Measurements from ENCODE around the gene TRAPPC6A. TPM values are rescaled to one million over a fixed set of nuclear protein-coding genes. Genes with fewer than 3 reads are reported as not detected.
A peak's percentile ranks its signal among the peaks of the same experiment; 100 is the strongest.

TRAPPC6A gene
- total and polyA plus RNA-seq, 2 of the 4 experiments (the other 2 are of a cell fraction): 4.1 to 13.4 TPM

DNA sequence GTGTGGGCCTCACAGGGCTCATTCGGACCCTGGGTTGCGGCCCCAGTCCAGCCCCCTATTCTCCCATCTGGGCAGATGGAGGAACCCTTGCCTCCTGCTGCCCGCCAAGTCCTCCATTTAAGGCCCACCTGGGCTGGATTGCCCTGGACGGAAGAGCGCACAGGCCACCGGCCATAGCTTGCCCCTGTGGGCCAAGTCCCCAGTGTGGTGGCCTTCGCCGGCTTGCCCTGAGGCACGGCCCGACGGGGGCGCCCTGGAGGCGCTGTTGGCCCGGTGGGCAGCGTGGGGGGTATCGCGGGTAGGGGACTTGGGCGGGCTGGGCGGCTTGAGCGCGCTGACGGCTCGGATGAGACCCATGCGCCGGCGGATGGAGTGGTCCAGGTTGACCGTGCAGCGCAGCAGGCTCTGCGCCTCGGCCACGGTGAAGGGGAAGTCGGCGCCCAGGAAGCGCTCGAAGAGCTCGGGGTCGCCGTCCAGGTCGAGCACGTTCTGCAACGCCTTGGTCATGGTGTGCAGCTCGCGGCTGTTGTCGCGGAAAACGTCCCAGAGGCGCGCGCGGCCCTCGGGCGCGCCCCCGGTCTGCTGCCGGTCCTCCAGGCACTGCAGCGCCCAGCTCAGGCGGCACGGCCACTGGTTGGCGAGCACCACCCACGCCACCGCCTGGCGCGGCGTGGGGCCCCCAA is 26.1 kb downstream of the TRAPPC6A start:
- TF ChIP-seq MXI1 (IDR thresholded peaks at IDR 0.05; ENCODE audit: borderline replicate concordance, low read depth, low read length) (no peak), SMC3 (IDR thresholded peaks at IDR 0.05; ENCODE audit: low read depth, low read length) (no peak), CEBPB (IDR thresholded peaks at IDR 0.05; ENCODE audit: low read depth, low read length) (no peak), USF2 (IDR thresholded peaks at IDR 0.05; ENCODE audit: low read depth, low read length) (no peak), RFX5 (IDR thresholded peaks at IDR 0.05; ENCODE audit: low read depth, low read length) (no peak), MAFK (IDR thresholded peaks at IDR 0.05; ENCODE audit: low read depth, low read length) (no peak)
- no peak overlapping the region for H3K4ac ChIP-seq (ENCODE audit: low read depth, low read length)
- no peak overlapping the region for H4K5ac ChIP-seq (ENCODE audit: low read depth, low read length)
- no peak for ATAC-seq (ENCODE audit: low read depth)
- H3K4me2 ChIP-seq (ENCODE audit: low read depth, low read length): peak overlapping the region; percentile 76
- H2AK9ac ChIP-seq (replicated peaks; ENCODE audit: low read depth, low read length, poor library complexity): peak overlapping the region; percentile 58
- peaks cover 20% of the 10 kb centered on the region for H3K27me3 ChIP-seq (ENCODE audit: control insufficient read depth, insufficient read depth, low read length)
- peaks cover 18% of the 10 kb centered on the region for H3K4me1 ChIP-seq (ENCODE audit: control insufficient read depth, insufficient read depth, low read length)
- WGBS, 2 experiments (ENCODE audit: extremely low coverage in 2 of 2, insufficient read length in 1 of 2): 13% methylated on average over 29 of the region's 64 CpGs; no CpG with 5 or more reads in 1 of the 2 experiments
- BruUV-seq (replicated peaks): no TSS peak
- H3K27ac ChIP-seq (ENCODE audit: insufficient read depth, low read length): no peak overlapping the region
- no peak overlapping the region for H4K8ac ChIP-seq (ENCODE audit: low read depth in 2 of 2, low read length in 2 of 2)
- DNase-seq: no peak
- H2BK15ac ChIP-seq (ENCODE audit: low read depth, low read length): no peak overlapping the region
- H4K20me1 ChIP-seq (ENCODE audit: insufficient read depth, low read length): peaks cover 8% of the 10 kb centered on the region
- no peak overlapping the region for H3K14ac ChIP-seq (replicated peaks; ENCODE audit: low read depth, low read length)
- no peaks in the 10 kb centered on the region for H3K79me1 ChIP-seq (ENCODE audit: low read depth in 1 of 2, low read length in 2 of 2)
- dilution Hi-C loops (cut with HindIII; ENCODE audit: low sequenced_read_pairs, unreplicated experiment) (no loop called here), intact Hi-C loops (cut with micrococcal nuclease) (no loop called here), in situ Hi-C loops (cut with MboI; ENCODE audit: low sequenced_read_pairs) (no loop called here)
- H4K91ac ChIP-seq (ENCODE audit: insufficient read depth, low read depth, low read length): no peak overlapping the region
- H3K56ac ChIP-seq (ENCODE audit: extremely low read depth, insufficient read depth, low read length): no peak overlapping the region
- peak overlapping the region; percentile 86 for H2AFZ ChIP-seq (replicated peaks; ENCODE audit: low read length, poor library complexity)
- no peak overlapping the region for H3K18ac ChIP-seq (ENCODE audit: low read depth, low read length)
- no peak overlapping the region for H2BK20ac ChIP-seq (ENCODE audit: low read depth, low read length)
- no peak overlapping the region for H2BK5ac ChIP-seq (ENCODE audit: low read depth, low read length, poor library complexity, severe bottlenecking)
- POLR2A ChIA-PET (ENCODE audit: unreplicated experiment): no interaction called here
- H3K36me3 ChIP-seq (ENCODE audit: control insufficient read depth, insufficient read depth, low read length): peaks cover 4% of the 10 kb centered on the region; the same call in 1 of the 2 replicates
- H2BK120ac ChIP-seq (ENCODE audit: low read depth, low read length): no peak overlapping the region
- no peaks in the 10 kb centered on the region for H3K9me3 ChIP-seq (ENCODE audit: control insufficient read depth, insufficient read depth, low read length)
- CTCF ChIA-PET: interaction anchor here (1.1 kb wide), 1 partner anchor 26 kb away, joined by 3 read pairs; the partner anchor contains the start of gene TRAPPC6A
- peak overlapping the region; percentile 19 for H3K4me3 ChIP-seq (ENCODE audit: insufficient read depth, low read depth, low read length)
- H3K9ac ChIP-seq (ENCODE audit: low read depth, low read length): no peak overlapping the region
- H3K9me1 ChIP-seq (ENCODE audit: insufficient read depth, low read length): peaks cover 7% of the 10 kb centered on the region; the same call in 1 of the 2 replicates
- H3K23ac ChIP-seq (ENCODE audit: low read depth, low read length): no peak overlapping the region
- no peak overlapping the region for H2AK5ac ChIP-seq (ENCODE audit: low read depth, low read length)

Measured in IMR-90 (cell line).